Fibroblast of peridontal ligament (primary cell): ENCODE measurements around the gene DNMT1.

Experiments
- DNase-seq: peaks from one replicate; pipeline ENCODE4 v3.0.0-alpha.2; 2010; ENCODE audit errors: extremely low read depth

Gene DNMT1

DNA sequence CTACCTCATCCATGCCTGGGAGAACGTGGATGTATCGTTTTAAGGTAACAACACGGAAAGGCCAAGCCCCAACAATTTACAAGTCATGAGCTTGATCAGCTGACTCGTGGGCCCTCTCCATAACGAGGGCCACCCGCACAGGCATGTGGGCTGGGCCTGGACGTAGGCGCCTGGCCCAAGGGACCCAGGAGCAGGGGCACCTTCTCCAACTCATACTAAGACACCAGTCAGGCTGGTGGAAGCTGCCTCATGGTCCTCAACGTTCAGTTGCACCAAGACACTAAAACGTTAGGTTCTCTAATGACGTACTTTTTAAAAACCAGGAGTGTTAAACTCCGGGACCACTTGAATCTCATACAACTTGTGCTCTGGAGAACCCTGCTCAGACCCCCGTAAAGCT is 53.3 kb downstream of the DNMT1 start:
- DNase-seq, result no peak

DNA sequence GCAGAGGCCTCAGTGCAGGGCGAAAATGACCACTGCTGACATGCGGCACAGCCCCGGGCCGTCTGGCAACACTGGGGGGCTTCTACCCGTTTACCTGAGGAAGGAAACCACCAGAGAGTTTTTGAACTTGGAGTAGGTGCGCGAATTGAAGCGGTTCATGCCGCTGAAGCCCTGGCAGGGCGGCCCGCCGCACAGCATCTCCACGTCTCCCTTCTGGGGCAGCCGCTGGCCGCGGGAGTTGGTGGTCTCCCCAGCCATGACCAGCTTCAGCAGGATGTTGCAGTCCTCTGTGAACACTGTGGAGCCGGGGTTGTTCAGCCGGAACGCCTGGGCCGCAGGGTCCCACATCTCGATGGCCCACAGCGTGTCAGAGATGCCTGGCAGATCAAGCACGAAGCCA is 54.8 kb downstream of the DNMT1 start:
- no peak for DNase-seq

DNA sequence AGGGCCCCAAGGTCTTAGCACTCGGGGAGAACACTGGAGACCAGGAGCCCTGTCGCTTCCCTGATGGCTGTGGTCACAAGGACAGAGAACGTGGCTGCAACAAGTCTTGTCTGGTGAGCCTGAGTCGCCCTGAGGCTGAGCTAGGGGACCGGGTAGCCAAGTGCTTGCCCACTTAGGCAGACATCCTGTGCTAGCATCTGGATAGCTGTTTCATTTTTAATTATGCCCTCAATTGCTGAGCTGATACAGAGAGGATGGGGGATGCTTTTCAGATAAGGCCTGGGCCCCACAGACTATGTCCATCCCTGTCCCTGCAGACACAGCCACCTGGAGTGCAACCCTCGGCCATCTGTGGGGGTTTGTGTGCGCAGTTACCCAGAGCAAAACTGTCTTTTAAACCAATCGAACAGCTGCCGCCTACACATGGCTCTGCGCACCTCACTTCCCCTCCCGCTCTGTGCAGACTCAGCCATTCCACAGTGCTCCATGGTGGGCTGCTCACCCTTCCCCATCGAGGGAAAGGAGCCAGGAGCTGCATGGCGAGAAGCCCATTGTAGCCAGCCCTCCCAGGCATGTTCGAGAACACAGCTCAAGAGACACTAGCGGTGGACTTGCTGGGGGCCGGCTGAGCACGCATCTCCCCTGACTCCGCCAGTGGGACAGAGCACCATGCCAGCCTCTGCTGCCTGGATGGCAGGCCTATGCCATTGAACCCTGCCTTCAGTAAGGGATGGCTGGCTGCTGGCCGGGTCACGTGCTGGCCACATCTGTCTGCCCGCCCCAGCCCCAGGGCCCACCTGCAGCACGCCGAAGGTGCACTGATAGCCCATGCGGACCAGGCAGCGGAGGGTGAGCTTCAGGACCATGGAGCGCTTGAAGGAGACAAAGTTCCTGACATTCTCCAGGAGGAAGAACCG is 55.6 kb downstream of the DNMT1 start:
- DNase-seq, result no peak

DNA sequence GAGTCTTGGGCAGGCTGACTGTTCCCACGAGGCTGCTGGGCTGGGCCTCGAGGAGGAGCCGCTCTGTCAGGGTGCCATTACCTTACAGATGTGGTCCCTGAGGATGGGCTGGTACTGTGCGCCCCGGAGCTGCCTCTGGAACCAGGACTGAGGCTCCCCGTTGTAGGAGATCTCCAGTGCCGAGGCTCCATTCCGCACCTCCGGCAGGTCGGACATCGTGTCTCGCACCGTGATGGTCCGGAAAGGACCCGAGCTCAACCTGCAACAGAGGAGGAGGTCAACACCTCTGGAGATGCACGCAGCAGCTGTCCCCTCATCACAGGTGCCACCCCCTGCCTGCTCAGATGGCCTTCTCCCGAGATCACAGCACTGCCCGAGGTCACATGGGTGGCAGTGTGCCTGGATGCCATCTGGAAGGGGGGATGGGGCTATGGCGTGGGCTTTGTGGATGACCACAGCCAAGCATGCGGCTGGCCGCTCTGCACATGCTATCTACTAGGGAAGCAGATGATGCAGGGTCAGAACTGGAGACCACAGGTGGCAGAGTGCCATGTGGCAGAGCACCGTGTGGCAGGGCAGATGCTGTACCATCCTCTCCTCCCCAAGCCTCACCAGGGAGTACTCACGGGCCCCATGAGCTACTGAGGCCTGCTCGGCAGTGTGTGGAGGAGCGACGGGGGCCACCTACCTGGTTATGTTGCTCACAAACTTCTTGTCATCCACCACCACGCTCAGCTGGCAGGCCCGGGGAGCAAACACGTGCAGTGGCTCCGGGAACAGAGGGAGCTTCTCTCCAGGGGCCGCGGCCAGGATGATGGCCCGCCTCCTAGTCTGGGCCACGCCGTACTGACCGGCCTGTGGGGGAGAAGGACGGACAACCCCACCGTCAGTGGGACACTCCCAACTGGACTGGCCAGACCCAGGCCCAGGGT is 56.7 kb downstream of the DNMT1 start:
- no peak for DNase-seq

DNA sequence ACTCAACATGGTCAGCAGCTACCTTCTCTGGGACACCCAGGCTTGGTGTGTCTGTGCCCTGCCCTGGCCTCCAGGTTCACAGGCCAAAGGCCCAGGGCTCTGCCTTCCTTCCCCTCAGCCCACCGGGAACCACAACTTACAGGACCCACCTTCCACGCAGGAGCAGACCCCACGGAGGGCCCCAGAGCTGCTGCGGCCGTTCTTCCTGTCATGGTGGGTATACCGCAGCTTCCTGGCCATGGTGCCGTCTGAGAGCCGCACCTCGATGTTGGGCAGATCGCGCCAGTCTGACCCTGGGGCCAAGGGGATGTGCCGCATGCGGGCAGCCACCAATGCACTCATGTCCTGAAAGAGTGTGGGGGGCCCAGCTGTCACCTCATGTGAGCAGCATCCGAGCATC is 57.8 kb downstream of the DNMT1 start:
- no peak for DNase-seq

DNA sequence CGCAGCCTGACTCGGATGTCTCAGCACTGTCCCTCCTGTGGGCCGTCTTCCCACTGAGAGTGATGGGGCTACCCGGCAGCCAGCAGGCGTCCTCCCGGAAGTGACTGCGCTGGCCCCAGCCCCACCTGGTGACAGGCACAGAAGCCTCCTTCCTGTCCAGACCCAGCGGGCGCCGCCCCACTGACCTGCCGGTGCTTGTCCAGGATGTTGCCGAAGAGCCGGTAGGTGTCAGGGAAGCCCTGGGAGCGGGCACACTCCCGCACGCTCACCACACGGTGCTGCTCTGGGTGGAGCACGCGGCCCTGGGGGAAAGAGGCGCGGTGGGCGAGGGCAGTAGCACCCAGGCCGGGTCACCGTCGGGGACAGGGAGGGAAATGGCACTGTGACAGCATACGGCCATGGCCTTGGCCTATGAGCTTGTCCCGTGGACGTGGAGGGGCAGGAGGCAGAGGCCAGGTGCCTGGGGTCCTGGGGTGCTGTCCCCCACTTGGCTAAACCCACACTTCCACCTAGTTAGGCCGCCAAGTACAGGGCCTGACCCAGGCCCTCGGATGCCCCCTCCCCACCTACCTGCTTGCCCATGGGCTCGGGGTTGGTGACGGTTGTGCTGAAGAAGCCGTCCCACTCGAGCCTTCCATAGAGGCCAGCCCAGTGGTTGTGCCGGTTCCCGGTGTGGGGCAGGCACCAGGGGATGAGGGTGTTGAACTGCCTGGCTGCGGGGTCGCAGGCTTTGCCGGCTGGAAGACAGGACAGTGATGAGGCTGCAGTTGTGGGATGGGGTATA is 59.0 kb downstream of the DNMT1 start:
- DNase-seq, result no peak

DNA sequence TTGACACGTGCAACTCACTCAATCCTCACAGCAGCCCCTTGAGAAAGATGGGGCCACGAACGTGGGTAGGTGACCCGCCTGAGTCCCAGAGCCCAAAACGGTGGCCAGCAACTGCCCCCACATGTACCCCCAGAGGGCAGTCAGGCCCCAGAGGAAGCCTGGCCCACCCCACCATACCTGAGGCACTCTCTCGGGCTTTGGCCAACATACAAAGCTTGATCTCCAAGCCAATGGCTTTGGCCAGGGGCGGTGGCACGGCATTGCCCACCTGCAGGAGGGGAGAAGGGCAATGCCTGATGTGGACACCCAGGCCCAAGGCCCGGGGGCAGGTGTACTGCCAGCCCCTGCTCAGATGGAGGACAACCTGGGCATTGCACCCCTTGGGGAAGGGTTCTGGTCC is 60.7 kb downstream of the DNMT1 start:
- no peak for DNase-seq

DNA sequence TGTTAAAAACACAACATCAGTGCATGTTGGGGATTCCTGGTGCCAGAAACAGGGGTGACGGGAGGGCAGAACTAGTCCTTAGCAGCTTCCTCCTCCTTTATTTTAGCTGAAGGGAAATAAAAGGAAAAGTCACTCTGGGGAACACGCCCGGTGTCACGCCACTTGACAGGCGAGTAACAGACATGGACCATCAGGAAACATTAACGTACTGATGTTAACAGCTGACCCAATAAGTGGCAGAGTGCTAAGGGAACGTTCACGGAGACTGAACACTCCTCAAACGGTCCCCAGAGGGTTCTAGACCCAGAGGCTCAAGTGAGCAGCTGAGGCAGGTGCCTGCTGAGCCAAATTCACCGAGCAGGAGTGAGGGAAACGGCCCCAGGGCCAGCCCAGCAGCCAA is 61.2 kb downstream of the DNMT1 start:
- DNase-seq, result no peak

DNA sequence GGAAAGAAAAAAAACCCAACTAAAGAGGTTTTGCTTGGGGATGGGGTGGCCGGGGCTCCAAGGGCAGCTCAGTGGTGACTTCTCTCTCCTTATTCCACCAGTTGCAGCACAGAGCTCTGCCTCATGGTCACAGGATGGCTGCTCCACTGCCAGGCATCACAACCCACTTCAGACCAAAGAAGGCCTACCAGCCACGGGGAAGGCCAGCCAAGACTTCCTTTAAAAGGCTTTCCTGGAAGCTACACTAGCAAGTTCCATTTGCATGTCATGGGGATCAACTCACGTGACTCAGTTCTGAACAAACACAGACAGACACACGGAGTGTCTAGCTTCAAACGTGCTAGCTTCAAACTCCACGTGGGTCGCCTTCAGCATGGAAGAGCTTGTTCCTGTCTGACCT is 61.8 kb downstream of the DNMT1 start:
- DNase-seq, result no peak

DNA sequence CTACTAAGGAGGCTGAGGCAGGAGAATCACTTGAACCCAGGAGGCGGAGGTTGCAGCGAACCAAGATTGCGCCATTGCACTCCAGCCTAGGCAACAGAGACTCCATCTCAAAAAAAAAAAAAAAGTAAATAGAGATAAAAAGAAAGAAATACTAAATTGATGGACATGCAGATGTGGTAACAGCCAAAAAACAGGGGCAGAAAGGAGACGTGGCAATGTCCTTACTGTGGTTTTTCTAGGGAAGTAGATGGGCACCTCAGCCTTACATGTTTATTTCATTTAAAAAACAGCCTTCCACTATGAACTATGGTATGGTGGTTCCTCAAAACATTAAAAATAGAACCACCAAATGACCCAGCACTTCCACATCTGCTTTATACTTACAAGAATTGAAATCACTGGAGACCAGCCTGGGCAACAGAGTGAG is 68.5 kb downstream of the DNMT1 start:
- DNase-seq, result no peak

DNA sequence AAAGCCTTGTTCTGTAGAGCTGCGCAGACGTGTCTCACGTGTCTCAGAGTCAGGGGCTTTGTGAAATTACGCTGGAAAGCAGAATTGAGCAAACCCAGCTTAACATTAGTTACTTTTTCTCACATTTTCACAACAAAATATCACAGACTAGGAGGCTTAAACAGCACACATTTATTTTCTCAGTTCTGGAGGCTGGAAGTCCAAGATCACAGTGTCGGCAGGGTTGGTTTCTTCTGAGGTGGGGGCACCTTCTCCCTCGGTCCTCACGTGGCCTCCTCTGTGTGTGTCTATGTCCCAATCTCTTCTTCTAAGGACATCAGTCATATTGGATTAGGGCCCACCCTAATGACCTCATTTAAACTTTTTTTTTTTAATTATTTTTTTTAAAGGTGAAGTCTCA is 70.3 kb downstream of the DNMT1 start:
- no peak for DNase-seq

DNA sequence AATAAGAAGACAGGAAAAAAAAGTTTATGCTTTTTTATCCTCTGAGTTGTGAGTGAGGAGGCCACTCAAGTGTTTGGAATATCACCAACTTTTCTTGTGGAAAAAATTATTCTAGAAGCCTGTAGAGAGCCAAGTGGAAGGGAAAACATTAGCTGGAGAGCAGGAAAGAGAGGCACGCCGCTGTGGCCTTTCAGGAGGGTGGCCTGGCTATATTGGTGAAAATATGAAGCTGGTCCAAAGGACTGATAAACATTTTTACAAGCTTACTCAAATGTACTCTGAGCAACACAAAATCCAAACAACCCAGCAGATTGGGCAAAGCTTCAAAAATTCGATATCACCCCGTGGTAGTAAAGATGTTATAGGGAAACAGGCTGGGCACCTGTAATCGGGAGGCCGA is 72.7 kb downstream of the DNMT1 start:
- peak; percentile 84 for DNase-seq

DNA sequence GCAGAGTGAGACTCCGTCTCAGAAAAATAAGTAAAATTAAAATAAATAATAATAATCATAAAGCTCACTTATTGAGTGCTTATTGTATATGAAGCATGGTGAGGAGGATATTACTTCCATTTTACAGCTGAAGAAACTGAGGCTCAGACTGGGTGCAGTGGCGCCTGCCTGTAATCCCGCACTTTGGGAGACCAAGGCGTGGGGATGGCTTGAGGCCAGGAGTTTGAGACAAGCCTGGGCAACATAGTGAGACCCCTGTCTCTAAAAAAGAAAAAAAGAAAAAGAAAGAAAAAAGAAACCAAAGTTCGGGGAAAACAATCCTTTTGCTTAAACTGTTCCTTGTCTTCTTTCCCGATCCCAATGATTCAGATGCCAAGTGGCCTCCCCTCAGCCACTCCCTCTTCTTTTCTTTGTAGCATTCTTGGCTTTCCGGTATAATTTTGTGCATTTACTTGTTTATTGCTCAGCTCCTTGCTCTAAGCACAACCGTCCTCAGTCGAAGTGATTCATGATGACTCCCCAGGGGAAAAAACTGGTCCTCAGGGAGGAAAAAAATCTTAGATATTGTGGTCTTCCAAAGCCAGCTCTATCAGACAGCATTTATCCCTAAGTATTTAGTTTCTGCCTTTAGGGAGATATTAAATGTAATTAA is 74.1 kb downstream of the DNMT1 start:
- DNase-seq, result peak; percentile 92

DNA sequence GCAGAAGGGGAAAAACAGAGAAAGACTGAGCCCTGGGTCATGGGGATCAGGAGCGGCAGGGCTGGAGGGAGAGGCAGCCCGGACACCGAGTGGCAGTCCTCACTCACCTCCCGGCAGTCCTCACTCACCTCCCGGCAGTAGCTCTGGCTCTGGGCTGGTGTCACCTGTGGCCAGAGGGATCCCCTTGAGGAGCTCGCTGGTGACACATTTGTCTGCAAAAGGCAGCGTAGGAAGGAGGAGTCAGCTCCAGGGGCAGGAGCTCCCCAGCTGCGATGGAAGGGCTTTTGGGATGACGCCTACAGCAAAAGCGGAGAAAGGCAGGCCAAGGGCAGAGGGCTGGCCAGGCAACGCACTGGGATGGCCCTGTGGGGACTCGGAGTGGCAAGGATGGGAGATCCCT is 75.8 kb downstream of the DNMT1 start:
- no peak for DNase-seq

DNA sequence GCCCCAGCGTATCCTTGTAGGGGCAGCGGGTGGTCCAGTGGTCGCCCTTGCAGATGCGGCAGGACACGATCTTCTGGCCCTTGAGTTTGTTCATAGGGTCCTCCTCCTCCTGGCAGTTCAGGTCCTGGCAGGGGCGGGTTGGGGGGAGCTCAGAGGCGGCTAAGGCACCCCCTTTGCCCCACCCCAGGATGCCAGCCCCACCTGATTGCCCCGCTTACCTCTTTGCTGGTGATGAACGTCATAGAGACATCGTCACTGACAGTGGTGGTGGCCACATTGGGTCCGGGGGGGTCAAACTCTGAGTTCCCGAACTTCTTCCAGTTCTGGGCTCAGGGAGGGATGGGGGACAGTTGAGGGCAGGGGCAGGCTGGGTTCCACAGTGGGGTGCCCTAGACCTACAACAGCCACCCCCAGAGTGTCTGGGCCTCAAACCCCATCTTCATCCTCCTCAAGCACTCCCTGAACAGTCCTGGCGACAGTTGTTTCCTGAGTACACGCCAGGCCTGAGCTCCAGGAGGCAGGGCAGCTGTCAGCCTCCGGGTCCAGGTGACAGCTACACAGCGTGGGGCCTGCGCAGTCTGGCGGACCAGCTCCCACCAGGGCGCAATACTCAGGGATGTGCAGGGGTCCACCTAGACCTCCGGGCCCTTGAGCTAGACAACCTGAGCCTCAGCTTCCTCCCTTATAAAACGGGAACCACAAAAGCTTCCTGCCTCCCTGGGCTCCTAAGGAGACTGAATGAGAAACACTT is 77.7 kb downstream of the DNMT1 start:
- DNase-seq, result no peak

DNA sequence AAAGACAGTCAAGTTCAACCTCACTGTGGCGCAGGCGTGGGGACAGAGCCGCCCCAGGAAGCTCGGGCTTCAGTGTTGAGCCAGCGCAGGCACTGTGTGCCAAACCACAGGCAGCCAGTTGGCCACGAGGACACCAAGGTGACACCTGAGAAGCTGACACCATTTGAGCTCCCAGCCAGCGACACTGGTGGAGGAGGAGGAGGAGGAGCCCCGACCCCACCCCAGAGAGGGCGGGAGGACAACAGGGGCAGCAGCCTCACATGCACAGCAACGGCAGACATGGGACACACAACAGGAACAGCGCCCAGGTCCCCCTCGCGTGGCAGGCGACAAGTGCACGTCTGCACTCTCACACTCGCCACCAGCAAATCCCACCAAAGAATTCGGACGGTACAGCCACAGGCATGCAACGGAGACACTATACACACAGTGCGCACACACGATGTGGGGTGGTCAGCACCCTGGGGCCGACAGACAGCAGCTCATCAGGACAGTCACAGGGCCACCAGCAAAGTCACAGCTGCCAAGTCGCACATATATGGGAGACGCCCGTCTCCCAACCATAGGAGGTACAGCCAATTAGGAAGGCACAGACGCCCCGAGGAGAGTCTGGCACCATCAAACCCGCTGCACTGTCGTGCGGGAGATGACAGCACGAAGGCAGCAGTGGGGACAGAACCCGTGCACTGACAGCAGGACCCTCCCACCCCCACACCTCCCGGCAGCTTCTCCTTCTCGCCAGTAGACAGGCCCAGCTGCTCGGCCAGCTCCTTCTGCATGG is 78.5 kb downstream of the DNMT1 start:
- DNase-seq, result no peak

DNA sequence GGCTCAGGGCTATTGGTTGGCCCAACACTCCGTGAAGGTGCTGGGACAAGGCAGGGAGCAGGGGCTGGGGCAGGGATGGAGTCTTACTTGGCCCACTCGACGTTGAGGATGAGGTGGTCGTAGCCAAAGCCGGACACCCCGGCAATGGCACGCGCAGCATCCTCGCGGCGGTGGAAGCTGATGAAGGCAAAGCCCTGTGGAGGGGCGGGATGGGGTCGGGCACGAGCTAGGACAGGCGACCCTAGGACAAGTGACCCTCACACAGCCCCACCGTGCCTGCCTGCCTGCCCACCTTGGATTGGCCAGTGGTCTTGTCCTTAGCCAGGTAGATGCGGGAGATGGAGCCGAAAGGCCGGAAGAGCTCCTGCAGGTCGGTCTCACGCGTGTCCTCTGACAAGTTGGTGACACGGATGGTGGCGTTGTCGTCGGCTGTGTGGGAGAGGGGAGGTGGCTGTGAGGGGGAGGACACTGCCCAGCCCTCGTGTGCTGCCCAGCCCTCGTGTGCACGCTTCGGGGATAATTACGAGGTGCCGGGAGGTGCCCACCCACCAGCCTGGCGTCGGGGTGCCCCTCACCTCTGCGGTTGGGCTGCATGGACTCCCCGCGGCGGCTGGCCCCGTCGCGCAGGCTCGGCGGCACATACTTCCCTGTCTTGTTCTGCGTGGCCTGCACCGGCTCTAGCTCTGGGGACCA is 79.2 kb downstream of the DNMT1 start:
- no peak for DNase-seq

DNA sequence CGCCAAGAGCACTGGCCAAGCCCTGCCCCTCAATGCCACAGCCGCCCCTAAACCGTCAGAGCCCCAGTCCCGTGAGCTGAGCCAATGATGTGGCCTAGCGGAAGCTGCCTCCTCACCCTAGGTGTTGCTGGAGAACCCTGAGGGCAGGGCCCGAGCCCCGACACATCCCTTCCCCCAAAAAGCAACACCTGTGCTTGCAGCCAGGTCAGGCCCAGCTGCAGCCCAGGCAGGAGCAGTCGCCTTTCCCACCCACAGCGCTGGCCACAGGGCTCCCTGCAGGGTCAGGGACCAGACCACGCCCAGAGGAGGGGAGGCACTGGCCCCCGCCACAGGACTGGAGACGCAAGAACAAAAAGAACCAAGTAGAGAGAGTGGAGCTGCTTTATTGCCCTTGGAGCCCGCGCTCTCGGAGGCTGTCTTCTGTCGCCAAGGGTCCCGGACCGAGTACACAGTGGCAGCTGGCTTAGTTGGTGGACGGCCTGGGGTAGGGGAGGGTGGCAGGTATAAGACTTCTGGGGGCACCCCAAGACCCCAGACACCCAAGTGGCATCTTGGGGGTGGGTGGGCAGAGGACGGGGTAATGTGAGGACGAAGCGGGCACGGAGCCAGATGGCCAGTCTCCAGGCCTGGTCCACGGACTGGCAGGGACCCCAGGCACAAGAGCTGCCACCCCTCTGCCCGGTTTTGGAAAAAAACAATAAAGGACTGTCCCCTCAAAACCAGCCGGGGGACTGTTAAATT is 79.9 kb downstream of the DNMT1 start:
- no peak for DNase-seq
